ENCODE measurements around the gene TNIK. TPM values are rescaled to one million over a fixed set of nuclear protein-coding genes. Genes with fewer than 3 reads are reported as not detected.

The TNIK gene
- total RNA-seq, 1 donor: 24.2 TPM

DNA sequence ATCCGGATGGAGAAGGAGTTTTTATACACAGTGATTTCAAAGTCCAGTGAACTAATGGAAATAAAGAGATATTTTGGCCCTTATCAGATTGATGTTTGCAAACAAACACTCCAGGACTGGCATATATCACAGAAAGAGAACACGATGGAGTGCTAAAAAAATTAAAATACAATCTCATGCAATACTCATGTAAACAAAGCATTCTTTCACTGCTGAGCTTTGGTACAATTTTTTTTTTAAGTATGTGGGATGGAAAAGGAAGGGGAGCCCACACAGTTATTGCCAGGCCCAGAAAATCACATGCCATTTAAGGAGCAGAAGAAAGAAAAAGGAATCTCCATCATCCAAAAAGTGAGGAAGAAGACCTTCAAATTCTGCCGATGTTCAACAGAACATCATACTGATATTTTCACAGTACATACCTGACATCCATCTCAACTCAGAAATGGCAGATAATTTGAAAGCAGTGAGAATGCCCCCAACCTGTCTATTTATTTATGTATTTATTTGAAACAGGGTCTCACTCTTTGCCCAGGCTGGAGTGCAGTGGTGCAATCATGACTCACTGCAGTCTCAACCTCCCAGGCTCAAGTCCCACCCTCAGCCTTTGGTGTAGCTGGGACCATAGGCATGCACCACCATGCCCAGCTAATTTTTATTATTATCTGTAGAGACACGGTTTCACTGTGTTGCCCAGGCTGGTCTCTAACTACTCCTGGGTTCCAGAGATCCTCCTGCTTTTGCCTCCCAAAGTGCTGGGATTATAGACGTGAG, 326.2 kb downstream of the TNIK start:
- TF ChIP-seq, protein P1, sequence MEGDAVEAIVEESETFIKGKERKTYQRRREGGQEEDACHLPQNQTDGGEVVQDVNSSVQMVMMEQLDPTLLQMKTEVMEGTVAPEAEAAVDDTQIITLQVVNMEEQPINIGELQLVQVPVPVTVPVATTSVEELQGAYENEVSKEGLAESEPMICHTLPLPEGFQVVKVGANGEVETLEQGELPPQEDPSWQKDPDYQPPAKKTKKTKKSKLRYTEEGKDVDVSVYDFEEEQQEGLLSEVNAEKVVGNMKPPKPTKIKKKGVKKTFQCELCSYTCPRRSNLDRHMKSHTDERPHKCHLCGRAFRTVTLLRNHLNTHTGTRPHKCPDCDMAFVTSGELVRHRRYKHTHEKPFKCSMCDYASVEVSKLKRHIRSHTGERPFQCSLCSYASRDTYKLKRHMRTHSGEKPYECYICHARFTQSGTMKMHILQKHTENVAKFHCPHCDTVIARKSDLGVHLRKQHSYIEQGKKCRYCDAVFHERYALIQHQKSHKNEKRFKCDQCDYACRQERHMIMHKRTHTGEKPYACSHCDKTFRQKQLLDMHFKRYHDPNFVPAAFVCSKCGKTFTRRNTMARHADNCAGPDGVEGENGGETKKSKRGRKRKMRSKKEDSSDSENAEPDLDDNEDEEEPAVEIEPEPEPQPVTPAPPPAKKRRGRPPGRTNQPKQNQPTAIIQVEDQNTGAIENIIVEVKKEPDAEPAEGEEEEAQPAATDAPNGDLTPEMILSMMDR (IDR thresholded peaks at IDR 0.05; ENCODE audit: insufficient read depth, low read length): no peak
- H3K4me3 ChIP-seq (ENCODE audit: low read depth, low read length): no peak overlapping the region
- DNase-seq (ENCODE audit: low read depth): no peak

DNA sequence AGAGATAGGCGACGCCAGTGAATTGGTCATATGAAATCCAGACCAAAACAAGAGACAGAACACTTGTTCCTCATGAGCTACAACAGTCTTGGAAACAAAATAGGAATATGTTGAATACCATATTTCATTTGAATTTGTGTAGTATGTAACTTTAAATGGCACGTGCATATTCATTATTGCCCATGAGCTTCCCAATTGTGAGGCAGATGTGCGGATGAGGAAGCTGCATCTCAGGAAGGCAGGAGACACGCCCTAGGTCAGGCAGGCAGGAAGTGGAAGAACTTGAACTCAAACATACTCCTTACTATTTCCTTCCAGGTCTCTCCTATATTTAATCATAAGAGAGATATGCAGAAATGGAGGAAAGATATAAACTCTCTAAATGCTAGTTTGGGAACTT, 326.9 kb downstream of the TNIK start:
- DNase-seq (ENCODE audit: low read depth): no peak

DNA sequence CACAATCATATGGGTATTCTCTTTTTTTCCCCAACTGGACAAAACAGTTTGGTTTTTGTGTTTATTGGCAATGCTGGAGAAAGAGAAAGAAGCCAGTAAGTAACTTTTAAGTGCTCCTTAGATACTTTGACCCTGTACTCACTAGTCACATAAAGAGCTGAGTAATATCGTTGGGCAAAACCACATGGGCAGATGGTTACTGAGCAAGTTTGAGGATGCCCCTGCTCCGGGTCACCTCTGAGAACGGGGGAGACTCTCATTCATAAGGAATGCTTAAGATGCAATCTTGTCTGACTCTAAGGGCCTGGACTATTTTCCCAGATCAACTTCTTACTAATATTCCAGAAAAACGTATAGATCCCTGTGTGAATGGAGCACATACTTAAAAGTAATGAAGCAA, 327.3 kb downstream of the TNIK start:
- peak; percentile 21 for DNase-seq (ENCODE audit: low read depth)
- TF ChIP-seq, protein P1 (IDR thresholded peaks at IDR 0.05; ENCODE audit: insufficient read depth, low read length): no peak
- no peak overlapping the region for H3K4me3 ChIP-seq (ENCODE audit: low read depth, low read length)

More for the DNA sequence above, 326.9 kb downstream of the TNIK start:
- no peak overlapping the region for H3K4me3 ChIP-seq (ENCODE audit: low read depth, low read length)
- TF ChIP-seq, protein P1 (IDR thresholded peaks at IDR 0.05; ENCODE audit: insufficient read depth, low read length): no peak

DNA sequence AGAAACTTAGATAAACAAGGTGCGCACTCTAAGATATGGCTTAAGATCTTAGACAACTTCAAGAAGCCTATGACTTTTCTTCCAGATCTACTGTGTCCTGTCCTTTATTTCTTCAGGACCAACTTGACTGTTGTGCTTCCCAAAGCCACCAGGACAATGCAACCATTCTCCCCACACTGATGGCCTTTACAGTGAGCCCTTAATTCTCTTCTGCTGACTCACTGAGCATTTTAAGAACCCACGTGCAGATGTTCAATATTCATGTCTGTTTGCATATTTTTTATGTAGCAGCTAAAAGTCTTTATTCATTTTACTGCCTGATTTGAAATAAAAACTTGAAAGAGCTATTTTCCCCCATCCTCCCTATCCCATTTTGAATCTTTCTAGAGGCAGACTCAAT, 330.4 kb downstream of the TNIK start:
- H3K4me3 ChIP-seq (ENCODE audit: low read depth, low read length): no peak overlapping the region
- peak; percentile 39 for DNase-seq (ENCODE audit: low read depth)
- TF ChIP-seq, protein P1 (IDR thresholded peaks at IDR 0.05; ENCODE audit: insufficient read depth, low read length): no peak

DNA sequence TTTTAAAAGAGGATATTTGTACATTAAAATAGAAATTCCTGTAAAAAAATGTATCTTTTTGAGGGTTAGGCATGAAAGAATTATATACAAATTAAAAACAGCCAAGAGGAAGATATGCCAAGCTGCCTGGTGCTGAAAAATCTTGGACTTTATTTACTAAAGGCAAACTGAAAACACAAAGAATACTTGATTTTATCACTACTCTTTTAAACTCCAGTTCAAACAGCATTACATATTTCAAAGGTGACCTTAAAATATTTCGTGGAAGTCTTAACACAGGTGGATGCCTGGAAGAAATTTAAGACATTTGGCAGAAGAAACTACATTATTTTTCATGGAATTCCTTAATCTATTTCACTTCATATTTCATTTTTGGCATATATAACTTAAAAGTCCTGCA, 332.6 kb downstream of the TNIK start:
- no peak overlapping the region for H3K4me3 ChIP-seq (ENCODE audit: low read depth, low read length)
- TF ChIP-seq, protein P1 (IDR thresholded peaks at IDR 0.05; ENCODE audit: insufficient read depth, low read length): no peak
- DNase-seq (ENCODE audit: low read depth): no peak

DNA sequence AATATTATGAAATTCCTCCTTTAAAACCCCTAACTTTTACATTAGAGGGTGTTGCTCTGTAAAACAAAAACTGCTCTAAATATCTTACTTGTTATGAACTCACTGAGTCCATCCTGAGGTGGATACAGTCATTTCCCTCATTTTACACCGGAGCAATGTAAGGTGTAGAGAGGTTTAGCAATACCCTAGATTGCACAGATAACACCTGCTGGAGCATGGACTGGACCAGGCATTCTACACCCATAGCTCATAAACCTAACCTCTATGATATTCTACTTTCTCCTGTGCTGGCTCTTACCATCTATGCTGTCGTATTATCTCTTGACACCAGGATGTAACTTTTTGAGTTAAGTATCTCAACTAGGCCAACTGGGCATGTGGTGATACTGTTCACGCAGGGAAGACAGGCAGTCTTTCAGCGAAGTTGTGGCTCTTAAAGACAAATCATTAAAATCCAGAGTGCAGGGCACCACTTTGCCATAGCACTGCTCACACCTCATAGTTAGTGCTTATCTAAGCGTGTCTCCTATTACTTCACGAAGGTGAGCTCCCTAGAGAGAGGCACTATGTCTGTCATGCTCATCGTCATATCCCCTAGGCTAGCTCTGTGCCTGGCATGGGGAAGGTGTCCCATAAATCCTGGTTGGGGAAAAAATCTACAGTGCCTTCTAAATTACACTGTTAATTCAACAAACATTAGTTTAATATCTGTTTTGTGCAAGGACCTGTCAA, 333.6 kb downstream of the TNIK start:
- no peak for DNase-seq (ENCODE audit: low read depth)

More for the DNA sequence above, 333.6 kb downstream of the TNIK start:
- no peak overlapping the region for H3K4me3 ChIP-seq (ENCODE audit: low read depth, low read length)
- TF ChIP-seq, protein P1 (IDR thresholded peaks at IDR 0.05; ENCODE audit: insufficient read depth, low read length): no peak

All from fibroblast of the aortic adventitia (primary cell).